GM12864 (cell line): ENCODE measurements around the gene ARHGAP22.
"Not testable (repeated sequence)": the region's sequence is repeated elsewhere in the genome, so short reads cannot be mapped to it uniquely, and the experiment has no call there.

ENCODE experiments used
- DNase-seq: peaks from one replicate; pipeline ENCODE4 v3.0.0-alpha.2; 2011; ENCODE audit warnings: low read depth
- H3K4me3 ChIP-seq: 2 replicates; pipeline ENCODE4 v1.5.1; 2011; ENCODE audit warnings: mild to moderate bottlenecking, low read depth, low read length, control low read depth
- TF ChIP-seq, protein P1 (sequence below): IDR thresholded peaks from 2 replicates; pipeline ENCODE4 v1.5.1; 2011; ENCODE audit warnings: low read depth, mild to moderate bottlenecking, moderate library complexity, low read length, control low read depth, inconsistent platforms; ENCODE audit errors: missing control alignments

Gene ARHGAP22

DNA sequence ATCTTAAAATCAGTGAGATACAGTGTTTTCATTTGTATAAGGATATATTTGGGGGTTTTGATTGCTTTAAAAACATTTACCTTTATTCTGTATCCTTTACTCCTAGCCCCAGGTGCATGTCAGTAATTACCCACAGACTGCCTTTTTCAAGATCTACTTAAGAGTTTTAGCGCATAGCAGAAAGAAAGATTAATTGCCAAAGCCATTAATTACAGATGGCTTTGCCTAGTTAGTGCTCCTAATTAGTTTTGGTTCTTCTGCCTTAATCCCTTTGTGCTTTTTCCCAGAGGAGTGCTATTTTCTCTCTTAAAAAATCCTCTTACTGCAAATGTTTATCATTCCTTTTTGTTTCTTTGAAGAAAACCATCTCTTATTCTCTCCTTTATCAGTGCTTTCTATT lies 175.6 kb downstream of the ARHGAP22 start:
- DNase-seq: no peak
- TF ChIP-seq, protein P1, sequence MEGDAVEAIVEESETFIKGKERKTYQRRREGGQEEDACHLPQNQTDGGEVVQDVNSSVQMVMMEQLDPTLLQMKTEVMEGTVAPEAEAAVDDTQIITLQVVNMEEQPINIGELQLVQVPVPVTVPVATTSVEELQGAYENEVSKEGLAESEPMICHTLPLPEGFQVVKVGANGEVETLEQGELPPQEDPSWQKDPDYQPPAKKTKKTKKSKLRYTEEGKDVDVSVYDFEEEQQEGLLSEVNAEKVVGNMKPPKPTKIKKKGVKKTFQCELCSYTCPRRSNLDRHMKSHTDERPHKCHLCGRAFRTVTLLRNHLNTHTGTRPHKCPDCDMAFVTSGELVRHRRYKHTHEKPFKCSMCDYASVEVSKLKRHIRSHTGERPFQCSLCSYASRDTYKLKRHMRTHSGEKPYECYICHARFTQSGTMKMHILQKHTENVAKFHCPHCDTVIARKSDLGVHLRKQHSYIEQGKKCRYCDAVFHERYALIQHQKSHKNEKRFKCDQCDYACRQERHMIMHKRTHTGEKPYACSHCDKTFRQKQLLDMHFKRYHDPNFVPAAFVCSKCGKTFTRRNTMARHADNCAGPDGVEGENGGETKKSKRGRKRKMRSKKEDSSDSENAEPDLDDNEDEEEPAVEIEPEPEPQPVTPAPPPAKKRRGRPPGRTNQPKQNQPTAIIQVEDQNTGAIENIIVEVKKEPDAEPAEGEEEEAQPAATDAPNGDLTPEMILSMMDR: no peak
- no peak overlapping the region for H3K4me3 ChIP-seq

DNA sequence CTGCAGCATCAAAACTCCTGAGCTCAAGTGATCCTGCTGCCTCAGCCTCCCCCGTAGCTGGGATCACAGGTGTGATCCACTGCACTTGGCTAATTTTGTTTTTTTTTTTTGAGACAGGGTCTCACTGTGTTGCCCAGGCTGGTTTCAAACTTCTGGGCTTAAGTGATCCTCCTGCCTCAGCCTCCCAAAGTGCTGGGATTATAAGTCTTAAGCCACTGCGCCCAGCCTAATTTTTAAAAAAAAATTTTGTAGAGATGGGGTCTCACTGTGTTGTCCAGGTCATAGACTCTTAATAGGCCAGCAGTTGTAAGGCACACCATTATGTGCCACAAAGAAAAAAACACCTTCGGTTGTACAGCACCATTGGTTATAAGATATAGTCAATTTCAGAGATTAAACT lies 176.0 kb downstream of the ARHGAP22 start:
- TF ChIP-seq, protein P1: no peak
- H3K4me3 ChIP-seq: no peak overlapping the region

DNA sequence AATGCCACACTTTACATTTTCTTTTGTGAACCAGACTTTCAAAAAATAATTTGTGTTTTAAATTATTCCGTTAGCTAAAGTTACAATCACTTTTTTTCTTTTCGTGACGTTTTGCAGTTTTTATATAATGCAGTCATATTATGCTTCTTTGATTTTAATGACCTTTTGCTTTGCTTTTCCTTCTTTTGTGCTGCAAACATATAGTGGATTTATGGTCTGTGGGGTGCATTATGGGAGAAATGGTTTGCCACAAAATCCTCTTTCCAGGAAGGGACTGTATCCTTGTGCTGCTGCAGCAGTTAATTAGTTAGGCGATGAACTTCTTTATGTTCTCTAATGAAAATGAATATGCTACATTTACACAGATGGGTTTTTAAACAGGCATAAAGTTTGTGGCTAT lies 181.0 kb downstream of the ARHGAP22 start:
- no peak overlapping the region for H3K4me3 ChIP-seq
- DNase-seq: no peak
- TF ChIP-seq, protein P1: no peak

More for the DNA sequence above, 176.0 kb downstream of the ARHGAP22 start:
- no peak for DNase-seq

DNA sequence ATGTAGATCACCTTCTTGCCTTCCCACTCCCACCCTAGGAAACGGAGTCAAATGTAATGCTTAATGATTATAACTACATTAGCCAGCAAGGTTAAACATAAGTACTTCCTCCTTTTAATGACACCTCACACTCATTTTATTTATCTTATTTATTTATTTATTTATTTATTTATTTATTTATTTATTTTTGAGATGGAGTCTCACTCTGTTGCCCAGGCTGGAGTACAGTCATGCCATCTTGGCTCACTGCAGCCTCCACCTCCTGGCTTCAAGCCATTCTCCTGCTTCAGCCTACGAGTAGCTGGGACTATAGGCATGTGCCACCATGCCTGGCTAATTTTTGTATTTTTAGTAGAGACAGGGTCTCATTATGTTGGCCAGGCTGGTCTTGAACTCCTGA lies 183.0 kb downstream of the ARHGAP22 start:
- not testable (repeated sequence) for H3K4me3 ChIP-seq, DNase-seq

DNA sequence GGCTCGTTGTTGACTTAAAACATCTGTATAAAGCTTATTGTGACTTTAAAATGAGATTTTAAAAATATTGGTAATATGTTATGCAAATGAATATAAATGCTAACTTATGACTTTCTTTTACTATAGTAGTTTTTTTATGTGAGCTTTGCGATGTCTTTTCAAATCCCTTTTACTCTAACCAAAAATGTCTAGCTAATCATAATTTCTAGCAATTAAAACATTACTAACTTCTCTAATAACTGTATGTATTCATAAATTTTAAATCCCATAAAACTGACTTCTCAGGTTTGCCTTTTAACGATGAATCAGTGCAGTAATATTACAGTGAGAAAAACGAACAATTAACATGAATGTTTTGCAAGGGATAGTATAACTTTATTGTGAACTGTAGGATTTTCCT lies 185.2 kb downstream of the ARHGAP22 start:
- no peak for DNase-seq

DNA sequence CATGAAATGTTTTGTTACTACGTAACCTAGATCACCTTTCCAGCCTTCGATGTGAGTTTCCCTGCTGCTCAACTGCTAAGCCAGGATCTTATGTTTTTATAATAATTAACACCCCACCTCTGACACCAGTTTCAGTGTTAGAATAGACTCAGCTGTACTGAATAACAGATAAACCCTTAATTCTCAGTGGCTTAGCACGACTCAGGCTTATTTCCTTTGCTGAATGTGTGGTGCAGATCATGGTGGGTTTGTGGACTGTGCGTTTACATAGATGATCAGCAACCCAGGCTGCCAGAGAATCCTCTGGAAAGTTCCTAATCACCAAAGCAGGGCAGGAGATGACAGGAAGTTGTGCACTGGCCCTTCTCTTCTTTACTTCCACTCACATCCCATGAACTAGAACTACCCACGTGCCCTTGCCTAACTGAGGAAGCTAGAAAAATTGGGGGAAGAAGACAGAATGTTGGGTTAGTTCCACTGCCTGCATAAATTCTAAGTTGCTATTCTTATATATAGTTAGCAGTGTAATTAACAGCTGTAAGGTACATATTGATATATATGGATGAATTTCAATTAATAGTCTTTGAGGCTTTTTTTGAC lies 186.6 kb downstream of the ARHGAP22 start:
- H3K4me3 ChIP-seq: no peak overlapping the region
- DNase-seq: no peak
- TF ChIP-seq, protein P1: no peak

More for the DNA sequence above, 185.2 kb downstream of the ARHGAP22 start:
- TF ChIP-seq, protein P1: no peak
- H3K4me3 ChIP-seq: no peak overlapping the region

DNA sequence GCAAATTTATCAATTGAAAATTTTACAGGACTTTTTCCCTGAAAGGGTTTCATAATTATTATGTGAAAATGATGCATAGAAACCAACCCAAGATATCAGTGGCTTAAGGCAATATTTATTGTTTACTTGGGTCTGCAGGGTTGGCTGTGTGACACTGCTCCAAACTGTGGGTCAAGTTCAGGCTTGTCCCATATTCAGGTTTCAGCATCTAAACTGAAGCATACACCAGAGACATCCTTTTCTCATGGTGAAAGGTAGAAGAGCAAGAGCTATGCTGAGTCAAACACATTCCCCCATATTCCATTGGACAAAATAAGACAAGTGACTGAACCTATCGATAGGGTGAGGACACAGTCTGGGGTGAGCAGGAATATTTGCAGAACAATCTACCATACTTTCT lies 187.5 kb downstream of the ARHGAP22 start:
- TF ChIP-seq, protein P1: no peak
- no peak for DNase-seq
- no peak overlapping the region for H3K4me3 ChIP-seq
